ENCODE measurements around the gene JMJD1C. TPM values are rescaled to one million over a fixed set of nuclear protein-coding genes. Genes with fewer than 3 reads are reported as not detected.

JMJD1C gene
- total RNA-seq, 1 experiment from 2014 or later, result 180 TPM

DNA sequence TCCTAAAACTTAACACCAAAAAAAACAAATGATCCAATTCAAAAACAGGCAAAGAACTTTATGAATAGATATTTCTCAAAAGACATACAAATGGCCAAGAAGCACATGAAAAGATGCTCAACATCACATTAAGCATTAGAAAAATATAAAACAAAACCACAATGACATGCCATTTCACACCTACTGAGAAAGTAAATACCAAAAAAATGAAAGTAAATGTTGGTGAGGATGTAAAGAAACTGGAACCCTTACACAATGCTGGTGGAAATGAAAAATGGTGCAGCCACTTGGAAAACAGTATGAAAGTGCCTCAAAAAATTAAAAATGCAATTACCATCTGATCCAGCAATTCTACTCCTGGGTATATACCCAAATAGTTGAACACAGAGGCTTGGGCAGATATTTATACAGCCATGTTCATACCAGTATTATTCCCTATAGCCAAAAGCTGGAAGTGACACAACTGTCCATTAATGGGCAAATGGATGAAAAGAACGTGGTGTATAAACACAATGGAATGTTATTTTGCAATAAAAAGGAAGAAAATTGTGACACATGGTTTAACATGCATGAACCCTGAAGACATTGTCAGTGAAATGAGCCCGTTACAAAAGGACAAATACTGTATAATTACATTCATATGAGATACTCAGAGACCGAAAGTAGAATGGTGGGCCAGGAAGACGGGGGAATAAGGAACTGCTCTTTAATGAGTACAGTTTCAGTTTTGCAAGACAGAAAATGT is 89.0 kb downstream of the JMJD1C start (continued):
- TF ChIP-seq CDX4 (CRISPR knock-in tag; IDR thresholded peaks at IDR 0.05; ENCODE audit: borderline replicate concordance), result no peak
- TF ChIP-seq ESRRA (CRISPR knock-in tag; IDR thresholded peaks at IDR 0.05; ENCODE audit: borderline replicate concordance), result no peak

DNA sequence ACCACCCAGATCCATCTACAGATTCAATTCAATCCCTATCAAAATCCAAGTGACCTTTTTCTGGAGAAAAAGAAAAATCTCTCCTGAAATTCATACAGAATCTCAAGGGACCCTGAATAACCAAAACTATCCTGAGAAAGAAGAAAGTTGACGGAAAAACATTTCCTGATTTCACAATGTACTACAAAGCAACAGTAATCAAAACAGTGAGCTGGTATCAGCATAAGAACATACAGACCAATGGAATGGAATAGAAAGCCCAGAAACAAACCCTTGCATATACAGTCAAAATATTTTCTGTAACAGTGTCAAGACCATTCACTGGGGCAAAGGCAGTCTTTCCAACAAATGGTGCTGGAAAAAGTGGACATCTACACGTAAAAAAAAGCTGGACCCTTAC is 89.9 kb downstream of the JMJD1C start:
- Mint-ChIP-seq H3K9me3 (no peaks in the 10 kb centered on the region), H3K4me3 (no peak overlapping the region), H3K4me1 (peaks cover 6% of the 10 kb centered on the region), H3K36me3 (peaks cover 7% of the 10 kb centered on the region; the same call in 1 of the 2 replicates), H3K27me3 (ENCODE audit: low read depth) (no peaks in the 10 kb centered on the region), H3K27ac (no peak overlapping the region; the same call in 1 of the 2 replicates)
- no peak for DNase-seq (ENCODE audit: low spot score)
- POLR2A ChIA-PET, result no interaction called here
- TF ChIP-seq JAZF1 (CRISPR knock-in tag; IDR thresholded peaks at IDR 0.05) (no peak), NFYB (CRISPR knock-in tag; conservative IDR thresholded peaks at IDR 0.05; ENCODE audit: low read depth) (no peak), GABPB1 (CRISPR knock-in tag; IDR thresholded peaks at IDR 0.05) (no peak), E2F5 (CRISPR knock-in tag; IDR thresholded peaks at IDR 0.05) (no peak), MLX (CRISPR knock-in tag; IDR thresholded peaks at IDR 0.05) (no peak), ZNF121 (CRISPR knock-in tag; IDR thresholded peaks at IDR 0.05) (no peak), MXD4 (CRISPR knock-in tag; IDR thresholded peaks at IDR 0.05; ENCODE audit: borderline replicate concordance) (no peak), ZBTB43 (CRISPR knock-in tag; IDR thresholded peaks at IDR 0.05) (no peak)
- TF ChIP-seq, protein P1, sequence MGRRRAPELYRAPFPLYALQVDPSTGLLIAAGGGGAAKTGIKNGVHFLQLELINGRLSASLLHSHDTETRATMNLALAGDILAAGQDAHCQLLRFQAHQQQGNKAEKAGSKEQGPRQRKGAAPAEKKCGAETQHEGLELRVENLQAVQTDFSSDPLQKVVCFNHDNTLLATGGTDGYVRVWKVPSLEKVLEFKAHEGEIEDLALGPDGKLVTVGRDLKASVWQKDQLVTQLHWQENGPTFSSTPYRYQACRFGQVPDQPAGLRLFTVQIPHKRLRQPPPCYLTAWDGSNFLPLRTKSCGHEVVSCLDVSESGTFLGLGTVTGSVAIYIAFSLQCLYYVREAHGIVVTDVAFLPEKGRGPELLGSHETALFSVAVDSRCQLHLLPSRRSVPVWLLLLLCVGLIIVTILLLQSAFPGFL (CRISPR knock-in tag; IDR thresholded peaks at IDR 0.05; ENCODE audit: borderline replicate concordance), result no peak
- CTCF ChIA-PET, result no interaction called here
- no peak for ATAC-seq

- CTCF ChIA-PET, result no interaction called here
- no peak overlapping the region for H3K4me3 Mint-ChIP-seq
- ATAC-seq (no peak; the same call in 1 of the 2 replicates), DNase-seq (ENCODE audit: low spot score) (no peak)
- H3K36me3 Mint-ChIP-seq, result peaks cover 5% of the 10 kb centered on the region; the same call in 1 of the 2 replicates
- no peak for TF ChIP-seq TCF7 (CRISPR knock-in tag; IDR thresholded peaks at IDR 0.05; ENCODE audit: low read depth)
- H3K27ac Mint-ChIP-seq, result no peak overlapping the region
- no peaks in the 10 kb centered on the region for H3K27me3 Mint-ChIP-seq (ENCODE audit: low read depth)
- H3K4me1 Mint-ChIP-seq, result peaks cover 6% of the 10 kb centered on the region
- POLR2A ChIA-PET, result interaction anchor here (0.7 kb wide), 1 partner anchor 614 kb away, joined by 3 read pairs; no protein-coding TSS in a partner anchor
- no peaks in the 10 kb centered on the region for H3K9me3 Mint-ChIP-seq
Observed at GRCh38 chr10:63375458-63375857, 90.3 kb downstream of the JMJD1C start.

GRCh38 chr10:63374991-63375390 is 90.8 kb downstream of the JMJD1C start:
- no peaks in the 10 kb centered on the region for H3K27me3 Mint-ChIP-seq (ENCODE audit: low read depth)
- DNase-seq (ENCODE audit: low spot score) (no peak), ATAC-seq (no peak)
- H3K9me3 Mint-ChIP-seq, result no peaks in the 10 kb centered on the region
- peaks cover 6% of the 10 kb centered on the region for H3K4me1 Mint-ChIP-seq
- POLR2A ChIA-PET, result interaction anchor here (0.7 kb wide), 1 partner anchor 613 kb away, joined by 3 read pairs; no protein-coding TSS in a partner anchor
- CTCF ChIA-PET, result interaction anchor here (1.0 kb wide), 1 partner anchor 259 kb away, joined by 3 read pairs; no protein-coding TSS in a partner anchor
- H3K36me3 Mint-ChIP-seq, result peaks cover under 1% of the 10 kb centered on the region; the same call in 1 of the 2 replicates
- no peak overlapping the region for H3K27ac Mint-ChIP-seq
- H3K4me3 Mint-ChIP-seq, result no peak overlapping the region
- TF ChIP-seq ZNF281 (CRISPR knock-in tag; IDR thresholded peaks at IDR 0.05) (no peak), FOXP1 (CRISPR knock-in tag; IDR thresholded peaks at IDR 0.05; ENCODE audit: borderline replicate concordance) (no peak), NR3C1 (CRISPR knock-in tag; conservative IDR thresholded peaks at IDR 0.05; ENCODE audit: low read depth) (no peak), MLX (CRISPR knock-in tag; IDR thresholded peaks at IDR 0.05) (no peak)
- TF ChIP-seq, protein P2, sequence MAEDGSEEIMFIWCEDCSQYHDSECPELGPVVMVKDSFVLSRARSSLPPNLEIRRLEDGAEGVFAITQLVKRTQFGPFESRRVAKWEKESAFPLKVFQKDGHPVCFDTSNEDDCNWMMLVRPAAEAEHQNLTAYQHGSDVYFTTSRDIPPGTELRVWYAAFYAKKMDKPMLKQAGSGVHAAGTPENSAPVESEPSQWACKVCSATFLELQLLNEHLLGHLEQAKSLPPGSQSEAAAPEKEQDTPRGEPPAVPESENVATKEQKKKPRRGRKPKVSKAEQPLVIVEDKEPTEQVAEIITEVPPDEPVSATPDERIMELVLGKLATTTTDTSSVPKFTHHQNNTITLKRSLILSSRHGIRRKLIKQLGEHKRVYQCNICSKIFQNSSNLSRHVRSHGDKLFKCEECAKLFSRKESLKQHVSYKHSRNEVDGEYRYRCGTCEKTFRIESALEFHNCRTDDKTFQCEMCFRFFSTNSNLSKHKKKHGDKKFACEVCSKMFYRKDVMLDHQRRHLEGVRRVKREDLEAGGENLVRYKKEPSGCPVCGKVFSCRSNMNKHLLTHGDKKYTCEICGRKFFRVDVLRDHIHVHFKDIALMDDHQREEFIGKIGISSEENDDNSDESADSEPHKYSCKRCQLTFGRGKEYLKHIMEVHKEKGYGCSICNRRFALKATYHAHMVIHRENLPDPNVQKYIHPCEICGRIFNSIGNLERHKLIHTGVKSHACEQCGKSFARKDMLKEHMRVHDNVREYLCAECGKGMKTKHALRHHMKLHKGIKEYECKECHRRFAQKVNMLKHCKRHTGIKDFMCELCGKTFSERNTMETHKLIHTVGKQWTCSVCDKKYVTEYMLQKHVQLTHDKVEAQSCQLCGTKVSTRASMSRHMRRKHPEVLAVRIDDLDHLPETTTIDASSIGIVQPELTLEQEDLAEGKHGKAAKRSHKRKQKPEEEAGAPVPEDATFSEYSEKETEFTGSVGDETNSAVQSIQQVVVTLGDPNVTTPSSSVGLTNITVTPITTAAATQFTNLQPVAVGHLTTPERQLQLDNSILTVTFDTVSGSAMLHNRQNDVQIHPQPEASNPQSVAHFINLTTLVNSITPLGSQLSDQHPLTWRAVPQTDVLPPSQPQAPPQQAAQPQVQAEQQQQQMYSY (CRISPR knock-in tag; IDR thresholded peaks at IDR 0.05), result no peak
